Smooth muscle cell (in vitro differentiated cells): ENCODE results near the gene GDPD5. TPM values are rescaled to one million over a fixed set of nuclear protein-coding genes. Genes with fewer than 3 reads are reported as not detected.

Experiments used
- DNase-seq: peaks from one replicate; lab custom pipeline; 2025; ENCODE audit not compliant: unreplicated experiment; lab: John Stamatoyannopoulos, UW
- H2AFZ ChIP-seq: fragments of 200-600 bp; sonication (generic); 2 replicates; pipeline ENCODE4 v1.6.0; 2016; ENCODE audit warnings: antibody characterized with exemption, low read depth, mild to moderate bottlenecking
- H3F3A ChIP-seq: fragments of 200-600 bp; sonication (generic); 2 replicates; pipeline ENCODE4 v1.6.0; 2017; ENCODE audit warnings: antibody characterized with exemption, low read depth
- H3K27ac ChIP-seq: fragments of 200-600 bp; sonication (generic); 2 replicates; pipeline ENCODE4 v1.5.1; 2016; ENCODE audit warnings: low read depth, mild to moderate bottlenecking
- H3K27me3 ChIP-seq: fragments of 200-600 bp; sonication (generic); 2 replicates; pipeline ENCODE4 v1.6.1; 2016; ENCODE audit warnings: low read depth, mild to moderate bottlenecking
- H3K36me3 ChIP-seq: fragments of 200-600 bp; sonication (generic); 2 replicates; pipeline ENCODE4 v1.5.1; 2016; ENCODE audit warnings: low read depth
- H3K4me1 ChIP-seq: fragments of 200-600 bp; sonication (generic); 2 replicates; pipeline ENCODE4 v1.5.1; 2016; ENCODE audit warnings: low read depth
- H3K4me2 ChIP-seq: fragments of 200-600 bp; sonication (generic); 2 replicates; pipeline ENCODE4 v1.6.0; 2016; ENCODE audit warnings: mild to moderate bottlenecking
- H3K4me3 ChIP-seq: fragments of 200-600 bp; sonication (generic); 2 replicates; pipeline ENCODE4 v1.5.1; 2016; ENCODE audit warnings: mild to moderate bottlenecking
- H3K79me2 ChIP-seq: fragments of 200-600 bp; sonication (generic); 2 replicates; pipeline ENCODE4 v1.6.0; 2016; ENCODE audit warnings: low read depth, mild to moderate bottlenecking
- H3K9ac ChIP-seq: fragments of 200-600 bp; sonication (generic); 2 replicates; pipeline ENCODE4 v1.6.0; 2016; ENCODE audit warnings: low read depth
- H3K9me3 ChIP-seq: fragments of 200-600 bp; sonication (generic); replicated peaks from 2 replicates; pipeline ENCODE4 v1.5.1; 2016; ENCODE audit warnings: low read depth
- H4K20me1 ChIP-seq: fragments of 200-600 bp; sonication (generic); 2 replicates; pipeline ENCODE4 v1.6.0; 2016; ENCODE audit warnings: low read depth
- WGBS: methylation state at CpG from one replicate; pipeline ENCODE4 v1.1.7; 2016; ENCODE audit warnings: low lambda C conversion rate; 5-methylcytosine and 5-hydroxymethylcytosine counted together
- polyA plus RNA-seq: library from polyadenylated mRNA; unstranded; fragments of >200 nt; fragmentation: Nextera tagmentation; extraction: Ambion mirVana; gene quantifications from 2 replicates; pipeline ENCODE4 v1.2.1, GENCODE V29; 2016
- total RNA-seq: library from RNA; depleted of rRNA; stranded (reverse); fragments of >200 nt; gene quantifications from 2 replicates; pipeline ENCODE4 v1.2.3, GENCODE V29; 2014
- TF ChIP-seq, protein P1 (sequence below): fragments of 200-600 bp; sonication (generic); IDR thresholded peaks from 2 replicates; pipeline ENCODE4 v1.5.1; 2017; ENCODE audit warnings: borderline replicate concordance, mild to moderate bottlenecking, antibody characterized with exemption; ENCODE audit not compliant: insufficient read depth, poor library complexity, severe bottlenecking

GDPD5 gene
- total and polyA plus RNA-seq, 2 experiments from 2014 or later: 2.3 to 5.8 TPM

DNA sequence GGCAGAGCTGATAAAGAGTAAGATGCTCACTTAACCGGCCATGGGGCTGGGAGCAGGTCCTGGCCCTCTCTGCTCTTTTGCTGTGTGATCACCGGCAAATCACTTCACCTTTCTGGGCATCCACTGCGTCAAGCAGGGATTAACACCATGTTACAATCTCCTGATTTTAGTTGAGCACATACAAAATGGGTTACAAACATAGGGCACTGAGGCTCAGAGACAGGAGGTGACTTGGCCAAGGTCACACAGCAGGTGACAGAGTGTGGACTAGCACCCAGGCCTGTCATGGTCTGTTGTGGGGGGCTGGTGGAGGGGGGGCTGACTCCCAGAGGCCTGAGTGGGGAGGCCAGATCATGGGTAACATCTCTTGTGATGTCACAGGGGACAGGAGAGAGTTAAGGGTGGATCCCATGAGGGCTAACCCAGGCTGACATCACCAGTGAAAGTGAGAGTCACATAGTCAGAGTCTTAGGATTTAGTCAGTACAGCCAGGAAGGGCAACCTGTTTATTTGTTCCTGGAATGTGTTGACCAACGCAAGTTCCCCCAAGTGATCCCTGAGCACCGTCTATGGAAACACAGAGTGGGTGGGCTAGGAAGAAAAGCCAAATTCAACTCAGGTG lies 27.8 kb downstream of the GDPD5 start:
- H2AFZ ChIP-seq: no peak overlapping the region
- no peak overlapping the region for H3K9ac ChIP-seq
- no peaks in the 10 kb centered on the region for H3F3A ChIP-seq
- no peaks in the 10 kb centered on the region for H4K20me1 ChIP-seq
- H3K36me3 ChIP-seq: no peaks in the 10 kb centered on the region
- no peak overlapping the region for H3K4me2 ChIP-seq
- H3K79me2 ChIP-seq: no peaks in the 10 kb centered on the region
- no peak for DNase-seq
- no peaks in the 10 kb centered on the region for H3K4me1 ChIP-seq
- no peaks in the 10 kb centered on the region for H3K9me3 ChIP-seq
- H3K4me3 ChIP-seq: no peak overlapping the region
- no peak overlapping the region for H3K27ac ChIP-seq
- TF ChIP-seq, protein P1, sequence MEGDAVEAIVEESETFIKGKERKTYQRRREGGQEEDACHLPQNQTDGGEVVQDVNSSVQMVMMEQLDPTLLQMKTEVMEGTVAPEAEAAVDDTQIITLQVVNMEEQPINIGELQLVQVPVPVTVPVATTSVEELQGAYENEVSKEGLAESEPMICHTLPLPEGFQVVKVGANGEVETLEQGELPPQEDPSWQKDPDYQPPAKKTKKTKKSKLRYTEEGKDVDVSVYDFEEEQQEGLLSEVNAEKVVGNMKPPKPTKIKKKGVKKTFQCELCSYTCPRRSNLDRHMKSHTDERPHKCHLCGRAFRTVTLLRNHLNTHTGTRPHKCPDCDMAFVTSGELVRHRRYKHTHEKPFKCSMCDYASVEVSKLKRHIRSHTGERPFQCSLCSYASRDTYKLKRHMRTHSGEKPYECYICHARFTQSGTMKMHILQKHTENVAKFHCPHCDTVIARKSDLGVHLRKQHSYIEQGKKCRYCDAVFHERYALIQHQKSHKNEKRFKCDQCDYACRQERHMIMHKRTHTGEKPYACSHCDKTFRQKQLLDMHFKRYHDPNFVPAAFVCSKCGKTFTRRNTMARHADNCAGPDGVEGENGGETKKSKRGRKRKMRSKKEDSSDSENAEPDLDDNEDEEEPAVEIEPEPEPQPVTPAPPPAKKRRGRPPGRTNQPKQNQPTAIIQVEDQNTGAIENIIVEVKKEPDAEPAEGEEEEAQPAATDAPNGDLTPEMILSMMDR: no peak
- WGBS: 74% methylated on average over 5 of the region's 5 CpGs
- no peaks in the 10 kb centered on the region for H3K27me3 ChIP-seq

DNA sequence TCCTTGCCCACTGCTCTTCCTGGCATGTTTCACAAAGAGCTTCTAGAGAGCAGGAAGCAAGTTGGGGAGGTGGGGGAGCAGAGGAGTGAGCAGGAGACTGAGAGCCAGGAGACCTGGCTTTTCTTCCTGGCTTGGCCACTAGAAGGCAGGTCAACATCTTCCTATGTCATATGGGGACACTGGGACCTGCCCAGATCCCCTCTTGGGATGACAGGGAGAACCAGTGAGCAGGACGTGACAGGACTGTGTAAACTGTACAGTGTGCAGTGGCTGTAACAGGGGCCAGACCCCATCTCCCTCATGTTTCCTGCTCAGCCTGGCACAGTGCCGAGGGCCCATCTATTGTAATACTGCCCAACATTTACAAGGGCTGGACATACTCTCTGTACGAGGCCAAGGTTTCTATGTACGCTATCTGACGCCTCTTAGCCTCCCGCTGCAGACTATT lies 29.4 kb downstream of the GDPD5 start:
- Histone ChIP-seq H2AFZ (no peak overlapping the region), H3K4me2 (no peak overlapping the region), H3K27me3 (no peaks in the 10 kb centered on the region), H3K36me3 (no peaks in the 10 kb centered on the region), H3K4me3 (no peak overlapping the region), H3K79me2 (no peaks in the 10 kb centered on the region), H4K20me1 (no peaks in the 10 kb centered on the region), H3K27ac (no peak overlapping the region), H3K4me1 (no peaks in the 10 kb centered on the region), H3K9me3 (no peaks in the 10 kb centered on the region), H3F3A (no peaks in the 10 kb centered on the region), H3K9ac (no peak overlapping the region)
- WGBS: 95% methylated on average over 6 of the region's 6 CpGs
- TF ChIP-seq, protein P1: no peak
- DNase-seq: no peak

DNA sequence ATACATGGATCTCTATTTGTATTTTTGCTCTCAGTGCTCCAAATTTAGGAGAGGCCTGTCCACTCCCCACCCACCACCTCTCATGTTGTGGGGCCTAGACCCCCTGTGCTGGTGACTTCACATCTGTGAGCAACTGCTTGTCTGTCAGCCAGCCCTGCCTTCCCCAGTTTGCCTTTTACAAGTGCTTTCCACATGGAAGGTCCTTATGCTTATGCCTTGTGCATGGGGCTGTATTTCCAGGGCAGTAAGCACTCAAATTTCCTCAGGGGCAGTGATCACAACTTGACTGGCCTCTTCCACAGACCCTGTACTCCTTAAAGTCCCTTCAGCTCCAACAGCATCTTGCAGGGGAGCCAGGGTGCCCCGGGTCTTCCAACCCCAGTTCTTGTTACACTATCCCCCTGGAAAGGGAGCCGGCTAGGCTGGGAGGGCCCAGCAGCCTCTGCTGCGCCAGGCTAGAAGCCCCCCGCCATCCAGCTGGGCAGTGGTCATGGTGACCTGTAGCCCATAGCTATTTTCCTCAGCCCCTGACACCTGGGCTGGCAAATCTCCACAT lies 29.9 kb downstream of the GDPD5 start:
- no peaks in the 10 kb centered on the region for H3K27me3 ChIP-seq
- no peak overlapping the region for H3K27ac ChIP-seq
- 86% methylated on average over 4 of the region's 4 CpGs for WGBS

More for the DNA sequence above, 29.9 kb downstream of the GDPD5 start:
- TF ChIP-seq, protein P1: no peak
- no peak overlapping the region for H2AFZ ChIP-seq
- no peak for DNase-seq
- no peak overlapping the region for H3K9ac ChIP-seq
- no peaks in the 10 kb centered on the region for H3K36me3 ChIP-seq
- no peak overlapping the region for H3K4me2 ChIP-seq
- H3K4me3 ChIP-seq: no peak overlapping the region
- no peaks in the 10 kb centered on the region for H4K20me1 ChIP-seq
- H3K79me2 ChIP-seq: no peaks in the 10 kb centered on the region
- H3F3A ChIP-seq: no peaks in the 10 kb centered on the region
- H3K9me3 ChIP-seq: no peaks in the 10 kb centered on the region
- peaks cover 2% of the 10 kb centered on the region for H3K4me1 ChIP-seq
